Colonic mucosa (tissue), 4 donors: ENCODE measurements around the gene PDLIM4. TPM values are rescaled to one million over a fixed set of nuclear protein-coding genes. Genes with fewer than 3 reads are reported as not detected.

Experiments
- DNase-seq: peaks from one replicate; pipeline ENCODE4 v3.0.0-alpha.2; 2020
- H3K27ac ChIP-seq: fragments of 200-600 bp; one replicate; pipeline ENCODE4 v1.8.0; 2021
- H3K27me3 ChIP-seq: fragments of 200-600 bp; one replicate; pipeline ENCODE4 v1.8.0; 2021
- H3K36me3 ChIP-seq: fragments of 200-600 bp; one replicate; pipeline ENCODE4 v1.8.0; 2021
- H3K4me1 ChIP-seq: fragments of 200-600 bp; one replicate; pipeline ENCODE4 v1.8.0; 2021; ENCODE audit warnings: mild to moderate bottlenecking
- H3K4me3 ChIP-seq: fragments of 200-600 bp; one replicate; pipeline ENCODE4 v1.8.0; 2021
- H3K9ac ChIP-seq, 2 donors: one replicate each; pipeline ENCODE4 v1.7.0; 2013; ENCODE audit warnings: control low read depth in 2 of 2, low read depth in 2 of 2, low read length in 2 of 2
- H3K9me3 ChIP-seq: fragments of 200-600 bp; one replicate; pipeline ENCODE4 v1.8.0; 2021
- CTCF ChIP-seq: fragments of 200-600 bp; IDR thresholded peaks from one replicate; pipeline ENCODE4 v1.8.0; 2022; ENCODE audit warnings: antibody characterized with exemption, mild to moderate bottlenecking
- intact Hi-C: fragments of 100-400 bp; cut with DNase I; formaldehyde crosslinking; loops from one replicate; pipeline ENCODE4 v1.14.1; 2022
- total RNA-seq, 2 donors: library from RNA; stranded (reverse); fragmentation: NEBNext Ultra II Directional in 1 of 2; extraction: Animal tissue kit (Norgen Biotek cat#: 25700) in 1 of 2; gene quantifications; one replicate each; pipeline ENCODE4 v1.2.1, GENCODE V29; 2021
- donor health status: healthy.
- donor health status: DM: no; HTN: no; CAD: no.
- donor health status: DM: no; HTN: no; CAD: no.

The PDLIM4 gene
- total RNA-seq, 2 donors from 2014 or later: 2.3 to 14.3 TPM

DNA sequence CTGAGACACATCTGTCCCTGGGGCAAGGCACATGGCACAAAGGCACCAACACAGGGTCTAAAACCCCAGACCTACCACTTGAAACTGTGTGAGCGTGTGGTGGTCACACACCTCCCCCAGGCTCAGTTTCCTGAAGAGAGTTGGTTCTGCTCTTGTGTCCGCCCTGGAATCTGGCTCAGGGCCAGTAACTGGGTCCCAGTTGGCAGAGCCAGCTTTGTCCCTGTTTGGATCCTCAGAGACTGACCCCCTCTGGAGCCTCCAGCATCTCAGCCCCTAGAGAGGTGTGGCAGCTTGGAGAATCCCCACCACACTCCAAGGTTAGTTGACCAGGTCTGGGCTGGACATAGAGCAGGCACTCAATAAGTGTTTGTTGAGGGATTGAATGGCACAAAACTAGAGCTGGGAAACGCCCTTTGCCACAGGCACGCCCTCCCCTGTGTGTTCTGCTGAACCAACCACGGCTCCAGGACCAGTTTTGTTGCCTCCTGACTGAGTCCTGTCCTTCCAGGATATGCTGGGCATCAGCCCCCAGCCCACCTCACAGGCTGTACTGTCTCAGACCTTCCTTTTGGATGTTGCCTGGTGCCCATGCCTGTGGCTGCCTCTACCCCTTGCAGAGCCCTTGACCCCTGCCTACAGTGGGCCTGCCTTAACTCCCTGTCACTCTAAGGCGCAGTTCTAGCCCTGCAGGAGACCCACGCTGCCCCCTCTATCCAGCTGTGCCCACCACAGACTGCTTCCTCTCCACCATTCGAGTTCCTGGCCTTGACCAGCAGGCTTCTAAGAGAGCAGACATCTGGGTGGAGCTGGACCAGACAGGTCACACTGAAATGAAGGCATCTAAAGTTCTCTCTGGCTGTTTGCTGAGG is 3.8 kb upstream of the PDLIM4 start:
- no peak overlapping the region for H3K27ac ChIP-seq

GRCh38 chr5:132254321-132254977 is 3.0 kb upstream of the PDLIM4 start:
- no peak overlapping the region for H3K27ac ChIP-seq
- H3K4me3 ChIP-seq: no peak overlapping the region
- DNase-seq: no peak
- H3K9me3 ChIP-seq: no peaks in the 10 kb centered on the region
- H3K9ac ChIP-seq: no peak overlapping the region
- intact Hi-C loops: no loop called here
- H3K27me3 ChIP-seq: no peaks in the 10 kb centered on the region
- no peak for TF ChIP-seq CTCF
- no peaks in the 10 kb centered on the region for H3K4me1 ChIP-seq
- no peaks in the 10 kb centered on the region for H3K36me3 ChIP-seq

More for the DNA sequence above, 3.8 kb upstream of the PDLIM4 start:
- intact Hi-C loops: no loop called here
- H3K36me3 ChIP-seq: no peaks in the 10 kb centered on the region
- no peaks in the 10 kb centered on the region for H3K9me3 ChIP-seq
- H3K9ac ChIP-seq: no peak overlapping the region
- no peaks in the 10 kb centered on the region for H3K27me3 ChIP-seq
- no peak overlapping the region for H3K4me3 ChIP-seq
- no peak for TF ChIP-seq CTCF
- no peak for DNase-seq
- no peaks in the 10 kb centered on the region for H3K4me1 ChIP-seq

DNA sequence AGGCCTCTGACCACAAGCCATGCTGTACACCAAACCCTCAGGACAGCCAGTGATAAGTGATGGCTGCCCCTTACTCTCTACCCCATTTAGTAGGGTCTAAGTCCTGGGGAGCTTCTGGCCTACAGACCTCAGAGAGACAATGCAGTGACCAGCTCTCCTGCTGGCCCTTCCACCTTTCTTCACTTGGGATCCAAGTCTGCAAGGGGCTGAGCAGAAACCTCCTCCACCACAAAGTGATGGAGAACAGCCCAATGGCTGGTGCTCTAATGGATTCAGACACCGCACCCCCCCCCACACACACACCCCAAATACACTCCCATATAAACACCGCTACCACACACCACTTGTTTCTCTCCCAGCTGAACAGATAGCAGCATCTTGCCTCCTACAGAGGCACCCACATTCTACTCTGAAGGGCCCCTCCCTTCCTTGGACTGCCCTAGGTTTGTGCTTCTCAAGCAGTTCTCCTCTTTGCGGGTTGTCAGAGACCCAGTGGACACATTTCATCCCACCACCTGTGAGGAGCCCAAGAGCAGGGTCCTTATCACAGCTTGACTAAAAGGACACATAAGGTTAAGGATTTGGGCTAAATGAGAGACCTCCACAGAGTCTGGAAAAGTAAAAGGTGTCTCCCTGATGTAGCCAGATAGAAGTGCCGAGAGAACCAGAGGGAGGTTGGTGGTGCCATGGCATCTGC is 1.3 kb upstream of the PDLIM4 start:
- intact Hi-C loops: no loop called here

GRCh38 chr5:132256783-132257130 is 739 bp upstream of the PDLIM4 start:
- H3K27ac ChIP-seq: peak overlapping the region; percentile 34
- H3K9ac ChIP-seq: peak overlapping the region in 1 of 2 donors; percentile 64
- H3K27me3 ChIP-seq: no peaks in the 10 kb centered on the region
- intact Hi-C loops: no loop called here
- no peak for DNase-seq
- H3K4me1 ChIP-seq: no peaks in the 10 kb centered on the region
- peak overlapping the region; percentile 2 for H3K4me3 ChIP-seq
- no peak for TF ChIP-seq CTCF
- no peaks in the 10 kb centered on the region for H3K36me3 ChIP-seq
- H3K9me3 ChIP-seq: no peaks in the 10 kb centered on the region

More for the DNA sequence above, 1.3 kb upstream of the PDLIM4 start:
- Histone ChIP-seq H3K4me3 (no peak overlapping the region), H3K4me1 (no peaks in the 10 kb centered on the region), H3K27me3 (no peaks in the 10 kb centered on the region), H3K9me3 (no peaks in the 10 kb centered on the region), H3K36me3 (no peaks in the 10 kb centered on the region), H3K27ac (no peak overlapping the region), H3K9ac (no peak overlapping the region)
- no peak for TF ChIP-seq CTCF
- DNase-seq: no peak
